Heart right ventricle (tissue), 16 donors: ENCODE data around the gene GAB2. TPM values are rescaled to one million over a fixed set of nuclear protein-coding genes. Genes with fewer than 3 reads are reported as not detected.

Experiments
- ATAC-seq, 8 donors: fragments of 200-7000 bp; cut with Tn5 transposase; one replicate each; pipeline ENCODE4 v1.9.1; 2020; ENCODE audit warnings: mild to moderate bottlenecking in 8 of 8, moderate library complexity in 8 of 8, moderate number of reproducible peaks in 1 of 8
- DNase-seq, 2 donors: peaks; one replicate each; pipeline ENCODE4 v3.0.0-alpha.2; 2020
- H3K27ac ChIP-seq, 10 donors: fragments of 200-600 bp; sonication (generic) in 2 of 10; one replicate each; pipeline versions ENCODE4 v1.5.0 to v1.8.0; 2020 to 2022; ENCODE audit warnings: mild to moderate bottlenecking in 3 of 10
- H3K27me3 ChIP-seq, 7 donors: fragments of 200-600 bp; one replicate each; pipeline ENCODE4 v1.8.0; 2021 to 2022; ENCODE audit warnings: mild to moderate bottlenecking in 2 of 7
- H3K36me3 ChIP-seq, 9 donors: fragments of 200-600 bp; sonication (generic) in 1 of 9; one replicate each; pipeline versions ENCODE4 v1.5.0 to v1.8.0; 2020 to 2022; ENCODE audit warnings: mild to moderate bottlenecking in 2 of 9
- H3K4me1 ChIP-seq, 9 donors: fragments of 200-600 bp; sonication (generic) in 1 of 9; one replicate each; pipeline versions ENCODE4 v1.5.0 to v1.8.0; 2020 to 2022; ENCODE audit warnings: mild to moderate bottlenecking in 4 of 9
- H3K4me3 ChIP-seq, 10 donors: fragments of 200-600 bp; sonication (generic) in 2 of 10; one replicate each; pipeline versions ENCODE4 v1.5.0 to v1.8.0; 2020 to 2022; ENCODE audit warnings: mild to moderate bottlenecking in 7 of 10, moderate library complexity in 2 of 10
- H3K9me3 ChIP-seq, 11 donors: fragments of 200-600 bp in 10 of 11; sonication (generic) in 2 of 11; one replicate each; pipeline versions ENCODE4 v1.5.0 to v1.8.0; 2013 to 2022; ENCODE audit warnings: mild to moderate bottlenecking in 2 of 11, control low read depth in 1 of 11, moderate library complexity in 1 of 11
- WGBS, 2 donors: extraction: QIAGEN DNeasy Blood & Tissue Kit; methylation state at CpG; one replicate each; pipeline ENCODE4 v1.1.7; 2013; ENCODE audit warnings: inconsistent platforms in 1 of 2; 5-methylcytosine and 5-hydroxymethylcytosine counted together
- intact Hi-C, 10 donors: fragments of 100-400 bp; cut with DNase I; formaldehyde crosslinking; loops; one replicate each; pipeline versions ENCODE4 v1.11.1 to v1.14.2; 2022
- polyA plus RNA-seq, 2 donors: library from polyadenylated mRNA; stranded (reverse); fragments of 200-250 nt; gene quantifications; one replicate each; pipeline ENCODE4 v1.2.3, GENCODE V29; 2013
- total RNA-seq, 10 donors: library from RNA; stranded (reverse); fragmentation: NEBNext Ultra II Directional in 3 of 10; extraction: Animal tissue kit (Norgen Biotek cat#: 25700) in 3 of 10; gene quantifications; one replicate each; pipeline versions ENCODE4 v1.2.1 to v1.2.4, GENCODE V29; 2021 to 2023
- TF ChIP-seq, protein P1 (sequence below), 9 donors: fragments of 200-600 bp; sonication (generic) in 2 of 9; IDR thresholded peaks; one replicate each; pipeline versions ENCODE4 v1.5.0 to v1.8.0; 2021 to 2022; ENCODE audit warnings: antibody characterized with exemption in 9 of 9, mild to moderate bottlenecking in 5 of 9, moderate library complexity in 1 of 9
- donor health status: Arrhythmogenic right ventricular cardiomyopathy.
- donor health status: ischemic (EF 13 %, LVEDD 7.1; RV severe dilation, severe dysfunction).
- donor health status: healthy with polysubstance abuse.
- donor health status: DM: no; HTN: yes; CAD: no.
- donor health status: DM: no; HTN: no; CAD: no.
- donor health status: ischemic (EF 25% LVEDD 6.9; RV normal size, moderate dysfunction).
- donor health status: ischemic (EF 25% LVEDD 5.7; RV mildly dilated, moderate dysfunction).
- donor health status: healthy.
- donor health status: DM: yes; HTN: yes; CAD: no.
- donor health status: Ischemic cardiomyopathy.
- donor health status: ischemic (EF 35%, LVEDD 5.7; RV mildly dilated, moderate dysfunction).
- donor health status: nonischemic (EF 11% LVEDD 7.7; RV severe dilation, severe dysfunction).
- donor health status: DM: yes; HTN: yes; CAD: no.
- donor health status: PGD.
- donor health status: ischemic (EF 29% LVEDD 5.4; RV normal size, mild dysfunction).
- donor health status: nonischemic (EF 23%, LVEDD 6.1; RV moderate dilation, normal function).

Gene GAB2
- total and polyA plus RNA-seq, 12 donors = 5.0 to 44.6 (median 27.0) TPM

DNA sequence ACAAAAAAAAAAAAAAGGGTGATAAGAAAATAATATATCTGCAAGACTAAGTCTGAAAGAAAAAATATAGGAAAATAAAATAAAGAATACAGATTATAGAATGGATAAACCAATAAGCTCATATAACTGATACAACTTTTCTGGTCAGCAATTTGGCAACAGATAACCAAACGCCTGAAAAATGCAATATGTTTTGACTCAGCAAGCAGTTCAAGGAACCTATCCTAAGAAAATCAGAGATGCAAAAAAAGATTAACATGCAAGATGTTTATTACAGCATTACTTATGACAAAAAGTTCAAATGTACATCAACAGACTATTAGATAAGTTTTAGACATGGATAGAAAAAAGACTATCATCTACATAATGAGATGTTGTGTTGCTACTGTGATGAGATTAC, 27.1 kb upstream of the GAB2 start:
- H3K27ac ChIP-seq = no peak overlapping the region
- intact Hi-C loops = no loop called here
- TF ChIP-seq, protein P1, sequence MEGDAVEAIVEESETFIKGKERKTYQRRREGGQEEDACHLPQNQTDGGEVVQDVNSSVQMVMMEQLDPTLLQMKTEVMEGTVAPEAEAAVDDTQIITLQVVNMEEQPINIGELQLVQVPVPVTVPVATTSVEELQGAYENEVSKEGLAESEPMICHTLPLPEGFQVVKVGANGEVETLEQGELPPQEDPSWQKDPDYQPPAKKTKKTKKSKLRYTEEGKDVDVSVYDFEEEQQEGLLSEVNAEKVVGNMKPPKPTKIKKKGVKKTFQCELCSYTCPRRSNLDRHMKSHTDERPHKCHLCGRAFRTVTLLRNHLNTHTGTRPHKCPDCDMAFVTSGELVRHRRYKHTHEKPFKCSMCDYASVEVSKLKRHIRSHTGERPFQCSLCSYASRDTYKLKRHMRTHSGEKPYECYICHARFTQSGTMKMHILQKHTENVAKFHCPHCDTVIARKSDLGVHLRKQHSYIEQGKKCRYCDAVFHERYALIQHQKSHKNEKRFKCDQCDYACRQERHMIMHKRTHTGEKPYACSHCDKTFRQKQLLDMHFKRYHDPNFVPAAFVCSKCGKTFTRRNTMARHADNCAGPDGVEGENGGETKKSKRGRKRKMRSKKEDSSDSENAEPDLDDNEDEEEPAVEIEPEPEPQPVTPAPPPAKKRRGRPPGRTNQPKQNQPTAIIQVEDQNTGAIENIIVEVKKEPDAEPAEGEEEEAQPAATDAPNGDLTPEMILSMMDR (IDR thresholded peaks at IDR 0.05) = no peak
- no peak overlapping the region for H3K4me3 ChIP-seq
- no peak for DNase-seq
- no peaks in the 10 kb centered on the region for H3K27me3 ChIP-seq
- no peaks in the 10 kb centered on the region for H3K9me3 ChIP-seq
- no peak for ATAC-seq
- 91 to 100% methylated on average over 1 of the region's 1 CpG for WGBS, 2 donors
- no peaks in the 10 kb centered on the region for H3K4me1 ChIP-seq
- H3K36me3 ChIP-seq = peaks cover 0 to 32% (median 14%) of the 10 kb centered on the region in 9 donors

DNA sequence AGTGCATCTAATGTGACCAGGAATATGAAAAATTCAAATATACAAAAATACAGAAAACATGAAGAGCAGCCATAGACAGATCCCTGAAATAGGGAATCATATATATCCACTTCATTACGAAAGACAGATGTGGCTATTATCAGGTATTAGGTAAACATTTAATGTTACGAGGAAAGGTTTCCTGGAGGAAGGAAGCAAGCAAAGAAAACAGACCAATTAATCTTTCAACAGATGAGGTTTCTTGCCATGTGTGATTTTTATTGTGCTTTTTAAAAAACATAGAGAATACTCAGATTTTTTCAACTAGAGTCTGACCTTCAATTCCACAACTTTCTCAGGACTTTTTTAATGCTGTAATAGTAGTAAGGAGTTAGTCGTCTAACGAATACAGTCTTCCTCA, 24.3 kb upstream of the GAB2 start:
- Histone ChIP-seq H3K27ac (no peak overlapping the region), H3K36me3 (peaks cover 0 to 32% (median 14%) of the 10 kb centered on the region in 9 donors), H3K4me3 (no peak overlapping the region), H3K4me1 (no peaks in the 10 kb centered on the region), H3K27me3 (no peaks in the 10 kb centered on the region), H3K9me3 (no peaks in the 10 kb centered on the region)
- 84 to 87% methylated on average over 4 of the region's 4 CpGs for WGBS, 2 donors
- intact Hi-C loops = no loop called here
- TF ChIP-seq, protein P1 (IDR thresholded peaks at IDR 0.05) = no peak
- DNase-seq = no peak
- ATAC-seq = no peak

DNA sequence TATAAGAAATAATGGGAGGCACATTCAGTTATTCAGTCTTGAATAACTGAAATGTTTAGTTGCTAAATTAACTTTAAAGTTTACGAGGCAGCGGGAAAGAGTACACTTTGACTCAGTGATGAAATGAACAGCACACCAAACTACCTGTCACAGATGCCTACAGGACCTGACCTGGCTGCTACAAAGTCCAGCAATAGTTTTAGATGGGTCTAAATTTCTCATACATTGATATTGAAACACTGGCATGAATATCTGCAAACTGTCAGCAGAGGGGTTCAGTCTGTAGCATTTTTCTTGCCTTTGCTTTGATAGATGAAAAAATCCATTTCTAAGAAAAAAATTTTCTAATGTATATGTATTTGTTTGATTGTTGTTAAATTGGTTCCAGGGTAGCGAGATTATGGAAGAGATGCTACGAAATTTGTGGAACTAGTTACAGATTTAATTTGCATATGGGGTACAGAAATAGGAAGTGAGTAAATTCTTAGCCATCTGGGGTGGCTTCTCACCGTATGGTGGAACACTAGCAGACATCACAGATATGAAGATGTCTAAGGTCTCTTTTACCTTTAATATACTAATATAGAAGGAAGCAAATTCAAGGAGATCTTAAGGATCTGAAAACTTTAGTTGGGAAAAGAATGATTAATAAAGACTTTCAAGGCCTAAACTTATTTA, 20.8 kb upstream of the GAB2 start:
- Histone ChIP-seq H3K36me3 (peaks cover 0 to 30% (median 14%) of the 10 kb centered on the region in 9 donors), H3K4me3 (no peak overlapping the region), H3K4me1 (peaks cover 0 to 2% (median 0%) of the 10 kb centered on the region in 9 donors), H3K27me3 (no peaks in the 10 kb centered on the region), H3K27ac (no peak overlapping the region), H3K9me3 (no peaks in the 10 kb centered on the region)
- intact Hi-C loops = no loop called here
- DNase-seq = no peak
- WGBS, 2 donors = 70% methylated on average over 5 of the region's 5 CpGs
- TF ChIP-seq, protein P1 (IDR thresholded peaks at IDR 0.05) = no peak
- no peak for ATAC-seq

DNA sequence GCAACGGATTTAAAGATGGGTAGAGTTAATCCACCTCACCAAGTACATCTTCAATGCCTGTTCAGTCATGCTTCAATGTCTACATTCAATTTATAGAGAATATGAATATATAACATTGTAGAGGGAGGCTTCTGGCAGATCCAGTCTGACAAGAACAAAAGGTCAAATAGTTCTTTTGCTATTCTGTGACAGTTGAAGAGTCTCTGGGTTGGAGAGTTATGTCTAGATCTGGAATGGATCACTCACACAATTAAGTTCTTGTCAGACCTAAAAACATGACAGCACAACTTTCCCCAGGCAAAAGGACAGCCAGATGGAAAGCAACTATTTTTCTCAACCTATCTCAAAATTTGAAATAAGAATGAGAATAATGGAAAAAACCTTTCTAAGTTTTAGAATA, 15.3 kb upstream of the GAB2 start:
- Histone ChIP-seq H3K4me3 (no peak overlapping the region), H3K36me3 (peaks cover 0 to 8% (median 0%) of the 10 kb centered on the region in 9 donors), H3K4me1 (peaks cover 0 to 22% (median 0%) of the 10 kb centered on the region in 9 donors), H3K27me3 (no peaks in the 10 kb centered on the region), H3K9me3 (no peaks in the 10 kb centered on the region), H3K27ac (peak overlapping the region in 5 of 10 donors; percentile 4 to 35 (median 10))
- intact Hi-C loops = no loop called here
- no peak for DNase-seq
- TF ChIP-seq, protein P1 (IDR thresholded peaks at IDR 0.05) = no peak
- ATAC-seq = peak in 5 of 8 donors; percentile 37 to 59 (median 52)
- WGBS, 2 donors = 45 to 68% methylated on average over 1 of the region's 1 CpG
